HEK293 (cell line): Measurements from ENCODE around the gene ATAD1.

Experiments
- CTCF ChIA-PET: fragments of 350-600 bp; formaldehyde crosslinking; extraction: SDS; loops from one replicate; lab custom pipeline; 2021; ENCODE audit warnings: antibody characterized with exemption; lab: Yijun Ruan, JAX
- POLR2A ChIA-PET: fragments of 300-600 bp; formaldehyde crosslinking; extraction: SDS; loops from one replicate; lab custom pipeline; 2020; ENCODE audit warnings: antibody characterized with exemption, inconsistent platforms; lab: Yijun Ruan, JAX
- H3K27ac ChIP-seq: fragments of 200-500 bp; sonication (Bioruptor generic); 2 replicates; pipeline ENCODE4 v1.5.1; 2014; ENCODE audit warnings: low read depth, low read length, control low read depth, inconsistent platforms; ENCODE audit errors: extremely low read depth
- H3K36me3 ChIP-seq, 2 experiments: fragments of 200-500 bp in 1 of 2; sonication (Bioruptor generic) in 1 of 2; 1 replicate in 1 of 2; 2 replicates in 1 of 2; pipeline ENCODE4 v1.5.1; 2014 to 2017; ENCODE audit warnings: inconsistent platforms in 2 of 2, low read length in 2 of 2; ENCODE audit not compliant: control insufficient read depth in 2 of 2, insufficient read depth in 1 of 2
- H3K4me1 ChIP-seq: fragments of 200-500 bp; sonication (Bioruptor generic); 2 replicates; pipeline ENCODE4 v1.5.1; 2014; ENCODE audit warnings: mild to moderate bottlenecking, low read length, inconsistent platforms; ENCODE audit not compliant: control insufficient read depth, insufficient read depth
- H3K4me3 ChIP-seq: 2 replicates; pipeline ENCODE4 v1.5.1; 2011; ENCODE audit warnings: low read depth, mild to moderate bottlenecking, control low read depth, low read length, moderate library complexity
- H3K9me3 ChIP-seq: fragments of 200-500 bp; sonication (Bioruptor generic); 2 replicates; pipeline ENCODE4 v1.5.1; 2014; ENCODE audit warnings: low read depth, low read length, inconsistent platforms; ENCODE audit not compliant: control insufficient read depth, insufficient read depth
- GLI4 ChIP-seq: fragments of 450-650 bp; formaldehyde crosslinking; IDR thresholded peaks from 2 replicates; pipeline ENCODE4 v1.5.1; 2016; ENCODE audit warnings: missing biosample characterization, missing genetic modification characterization
- GLIS1 ChIP-seq: fragments of 450-650 bp; formaldehyde crosslinking; IDR thresholded peaks from 2 replicates; pipeline ENCODE4 v1.5.1; 2016; ENCODE audit warnings: missing biosample characterization, missing genetic modification characterization
- MZF1 ChIP-seq: fragments of 450-650 bp; formaldehyde crosslinking; IDR thresholded peaks from 2 replicates; pipeline ENCODE4 v1.5.1; 2017; ENCODE audit warnings: missing biosample characterization, missing genetic modification characterization, borderline replicate concordance
- OVOL3 ChIP-seq: fragments of 450-650 bp; formaldehyde crosslinking; IDR thresholded peaks from 2 replicates; pipeline ENCODE4 v1.5.1; 2016; ENCODE audit warnings: missing biosample characterization, missing genetic modification characterization
- PRDM1 ChIP-seq: fragments of 450-650 bp; formaldehyde crosslinking; IDR thresholded peaks from 2 replicates; pipeline ENCODE4; 2016; ENCODE audit warnings: missing biosample characterization, missing genetic modification characterization
- PRDM2 ChIP-seq: fragments of 450-650 bp; formaldehyde crosslinking; IDR thresholded peaks from 2 replicates; pipeline ENCODE4 v1.5.1; 2016; ENCODE audit warnings: missing biosample characterization, missing genetic modification characterization, borderline replicate concordance
- PRDM4 ChIP-seq: fragments of 450-650 bp; formaldehyde crosslinking; IDR thresholded peaks from 2 replicates; pipeline ENCODE4 v1.5.1; 2017; ENCODE audit warnings: missing biosample characterization, missing genetic modification characterization
- SETDB1 ChIP-seq: IDR thresholded peaks from one replicate; pipeline ENCODE4 v1.6.1; 2017; ENCODE audit warnings: mild to moderate bottlenecking, low read length, moderate library complexity, mixed read lengths; ENCODE audit not compliant: insufficient read length
- WT1 ChIP-seq: fragments of 450-650 bp; formaldehyde crosslinking; IDR thresholded peaks from 2 replicates; pipeline ENCODE4 v1.5.1; 2016; ENCODE audit warnings: missing biosample characterization, missing genetic modification characterization
- ZBTB17 ChIP-seq: fragments of 450-650 bp; formaldehyde crosslinking; IDR thresholded peaks from 2 replicates; pipeline ENCODE4 v1.5.1; 2016; ENCODE audit warnings: missing biosample characterization, missing genetic modification characterization
- ZFP37 ChIP-seq: fragments of 450-650 bp; formaldehyde crosslinking; IDR thresholded peaks from 2 replicates; pipeline ENCODE4 v1.5.1; 2016; ENCODE audit warnings: missing biosample characterization, missing genetic modification characterization
- ZNF10 ChIP-seq: fragments of 450-650 bp; formaldehyde crosslinking; IDR thresholded peaks from 2 replicates; pipeline ENCODE4 v1.5.1; 2017; ENCODE audit warnings: missing biosample characterization, missing genetic modification characterization
- ZNF121 ChIP-seq: fragments of 450-650 bp; formaldehyde crosslinking; IDR thresholded peaks from 2 replicates; pipeline ENCODE4 v1.5.1; 2016; ENCODE audit warnings: missing biosample characterization, missing genetic modification characterization
- ZNF174 ChIP-seq: fragments of 450-650 bp; formaldehyde crosslinking; IDR thresholded peaks from 2 replicates; pipeline ENCODE4 v1.5.0; 2017; ENCODE audit warnings: missing biosample characterization, mild to moderate bottlenecking, missing genetic modification characterization
- ZNF18 ChIP-seq: fragments of 450-650 bp; formaldehyde crosslinking; IDR thresholded peaks from 2 replicates; pipeline ENCODE4 v1.5.1; 2016; ENCODE audit warnings: missing biosample characterization, missing genetic modification characterization
- ZNF211 ChIP-seq: fragments of 450-650 bp; formaldehyde crosslinking; IDR thresholded peaks from 2 replicates; pipeline ENCODE4 v1.5.1; 2016; ENCODE audit warnings: low read depth, missing biosample characterization, missing genetic modification characterization
- ZNF239 ChIP-seq: fragments of 450-650 bp; formaldehyde crosslinking; IDR thresholded peaks from 2 replicates; pipeline ENCODE4 v1.5.1; 2016; ENCODE audit warnings: missing biosample characterization, missing genetic modification characterization
- ZNF248 ChIP-seq: fragments of 450-650 bp; formaldehyde crosslinking; IDR thresholded peaks from 2 replicates; pipeline ENCODE4 v1.5.1; 2017; ENCODE audit warnings: missing biosample characterization, missing genetic modification characterization
- ZNF510 ChIP-seq: fragments of 450-650 bp; formaldehyde crosslinking; IDR thresholded peaks from 2 replicates; pipeline ENCODE4 v1.5.1; 2018; ENCODE audit warnings: mild to moderate bottlenecking, missing genetic modification characterization, missing biosample characterization; ENCODE audit not compliant: insufficient replicate concordance
- ZNF549 ChIP-seq: fragments of 450-650 bp; IDR thresholded peaks from 2 replicates; pipeline ENCODE4 v1.5.1; 2018; ENCODE audit warnings: missing biosample characterization, missing genetic modification characterization, mild to moderate bottlenecking, inconsistent platforms, moderate library complexity
- ZNF600 ChIP-seq: fragments of 450-650 bp; formaldehyde crosslinking; IDR thresholded peaks from 2 replicates; pipeline ENCODE4 v1.5.1; 2016; ENCODE audit warnings: missing biosample characterization, missing genetic modification characterization
- ZNF639 ChIP-seq: fragments of 450-650 bp; formaldehyde crosslinking; IDR thresholded peaks from 2 replicates; pipeline ENCODE4 v1.5.1; 2016; ENCODE audit warnings: missing biosample characterization, missing genetic modification characterization
- ZNF785 ChIP-seq: fragments of 450-650 bp; formaldehyde crosslinking; IDR thresholded peaks from 2 replicates; pipeline ENCODE4 v1.5.1; 2016; ENCODE audit warnings: missing biosample characterization, missing genetic modification characterization
- ZXDB ChIP-seq: fragments of 450-650 bp; formaldehyde crosslinking; IDR thresholded peaks from 2 replicates; pipeline ENCODE4 v1.5.1; 2016; ENCODE audit warnings: missing biosample characterization, missing genetic modification characterization

The ATAD1 gene

GRCh38 chr10:87767253-87767652 is 50.8 kb downstream of the ATAD1 start:
- peaks cover 16 to 20% of the 10 kb centered on the region in 2 experiments for H3K36me3 ChIP-seq
- peaks cover 16% of the 10 kb centered on the region for H3K4me1 ChIP-seq
- no peak overlapping the region for H3K4me3 ChIP-seq
- no peaks in the 10 kb centered on the region for H3K9me3 ChIP-seq
- TF ChIP-seq OVOL3 (tag by site-specific recombination) (no peak), ZNF549 (tag by site-specific recombination) (0 out of 2 replicates have a peak, but pooled peaks have one; percentile 21), MZF1 (tag by site-specific recombination) (no peak), PRDM1 (tag by site-specific recombination) (no peak), ZNF10 (no peak), ZNF510 (tag by site-specific recombination) (no peak), ZNF639 (tag by site-specific recombination) (no peak), ZFP37 (tag by site-specific recombination) (no peak), ZNF239 (tag by site-specific recombination) (no peak)
- H3K27ac ChIP-seq: no peak overlapping the region
- ChIA-PET POLR2A (no interaction called here), CTCF (interaction anchor here (0.6 kb wide), 2 partner anchors 104 to 1056 kb away, joined by 3 read pairs; no protein-coding TSS in a partner anchor)

- Histone ChIP-seq H3K9me3 (no peaks in the 10 kb centered on the region), H3K4me3 (no peak overlapping the region), H3K4me1 (peaks cover 24% of the 10 kb centered on the region), H3K27ac (no peak overlapping the region), H3K36me3 (peaks cover 16 to 20% of the 10 kb centered on the region in 2 experiments)
- CTCF ChIA-PET: no interaction called here
- POLR2A ChIA-PET: no interaction called here
- TF ChIP-seq ZNF174 (tag by site-specific recombination): no peak
- no peak for TF ChIP-seq PRDM4 (tag by site-specific recombination)
- TF ChIP-seq ZNF121: peak; percentile 53; the same call in 1 of the 2 replicates
- peak; percentile 77 for TF ChIP-seq GLIS1
- TF ChIP-seq ZNF211: no peak
- peak; percentile 64; the same call in 1 of the 2 replicates for TF ChIP-seq ZNF600 (tag by site-specific recombination)
- TF ChIP-seq ZNF248 (tag by site-specific recombination): no peak
- no peak for TF ChIP-seq PRDM2
- TF ChIP-seq ZNF18 (tag by site-specific recombination): peak; percentile 40; the same call in 1 of the 2 replicates
- 0 out of 2 replicates have a peak, but pooled peaks have one; percentile 16 for TF ChIP-seq ZXDB (tag by site-specific recombination)
- TF ChIP-seq ZNF785 (tag by site-specific recombination): no peak
- TF ChIP-seq GLI4 (tag by site-specific recombination): no peak
- peak; percentile 90 for TF ChIP-seq MZF1 (tag by site-specific recombination)
- TF ChIP-seq WT1 (tag by site-specific recombination): peak; percentile 53
- TF ChIP-seq ZBTB17 (tag by site-specific recombination): 0 out of 2 replicates have a peak, but pooled peaks have one; percentile 29
- no peak for TF ChIP-seq SETDB1
Measured at GRCh38 chr10:87765666-87766376, 52.2 kb downstream of the ATAD1 start.
